Karpas-422 (cell line): ENCODE measurements around the gene ARID3C. TPM values are rescaled to one million over a fixed set of nuclear protein-coding genes. Genes with fewer than 3 reads are reported as not detected.

Source experiments
- DNase-seq: peaks from one replicate; pipeline ENCODE4 v3.0.0-alpha.2; 2015
- H2AFZ ChIP-seq: fragments of 200-600 bp; sonication (generic); 2 replicates; pipeline ENCODE4 v1.6.1; 2014; ENCODE audit warnings: antibody characterized with exemption, low read length, mixed read lengths
- H3K27ac ChIP-seq: fragments of 200-600 bp; sonication (generic); 2 replicates; pipeline ENCODE4 v1.5.1; 2014; ENCODE audit warnings: mild to moderate bottlenecking, low read length, moderate library complexity
- H3K27me3 ChIP-seq: fragments of 200-600 bp; sonication (generic); 2 replicates; pipeline ENCODE4 v1.6.1; 2014; ENCODE audit warnings: low read length, mixed read lengths
- H3K36me3 ChIP-seq: fragments of 200-600 bp; sonication (generic); 2 replicates; pipeline ENCODE4 v1.6.1; 2014; ENCODE audit warnings: low read length, mixed read lengths; ENCODE audit not compliant: insufficient read depth
- H3K4me1 ChIP-seq: fragments of 200-600 bp; sonication (generic); 2 replicates; pipeline ENCODE4 v1.6.1; 2014; ENCODE audit warnings: mild to moderate bottlenecking, low read length, mixed read lengths
- H3K4me2 ChIP-seq: fragments of 200-600 bp; sonication (generic); 2 replicates; pipeline ENCODE4 v1.6.1; 2014; ENCODE audit warnings: low read length, low read depth, mild to moderate bottlenecking; ENCODE audit not compliant: poor library complexity, severe bottlenecking
- H3K4me3 ChIP-seq: fragments of 200-600 bp; sonication (generic); 2 replicates; pipeline ENCODE4 v1.5.1; 2014; ENCODE audit warnings: mild to moderate bottlenecking, antibody characterized with exemption, low read length, mixed read lengths
- H3K79me2 ChIP-seq: fragments of 200-600 bp; sonication (generic); 2 replicates; pipeline ENCODE4 v1.6.1; 2014; ENCODE audit warnings: mild to moderate bottlenecking, low read length, mixed read lengths
- H3K9ac ChIP-seq: fragments of 200-600 bp; sonication (generic); 2 replicates; pipeline ENCODE4 v1.6.0; 2014; ENCODE audit warnings: low read length
- H3K9me2 ChIP-seq: fragments of 200-600 bp; sonication (generic), shearing (Covaris generic); replicated peaks from 2 replicates; pipeline ENCODE4 v1.6.0; 2014; ENCODE audit warnings: mild to moderate bottlenecking, low read length, moderate library complexity; ENCODE audit not compliant: insufficient read depth
- H3K9me3 ChIP-seq: fragments of 300-700, 200-600 bp; sonication (generic); 2 replicates; pipeline ENCODE4 v1.6.1; 2014; ENCODE audit warnings: low read length, mixed read lengths
- H4K20me1 ChIP-seq: fragments of 200-600 bp; sonication (generic); 2 replicates; pipeline ENCODE4 v1.6.1; 2014; ENCODE audit warnings: mild to moderate bottlenecking, antibody characterized with exemption, low read length, low read depth; ENCODE audit not compliant: insufficient read depth
- total RNA-seq: library from RNA; depleted of rRNA; stranded (reverse); fragments of >200 nt; shearing (Covaris generic); gene quantifications from 2 replicates; pipeline ENCODE4 v1.2.3, GENCODE V29; 2014; ENCODE audit warnings: low replicate concordance

The ARID3C gene
- total RNA-seq, 1 experiment from 2014 or later = 0.48 TPM

GRCh38 chr9:34576597-34577399, 52.1 kb downstream of the ARID3C start:
- H2AFZ ChIP-seq = no peak overlapping the region

GRCh38 chr9:34575862-34576596, 52.8 kb downstream of the ARID3C start:
- H3K9ac ChIP-seq = no peak overlapping the region
- H3K9me3 ChIP-seq = no peaks in the 10 kb centered on the region
- H3K79me2 ChIP-seq = no peaks in the 10 kb centered on the region
- H3K4me1 ChIP-seq = no peaks in the 10 kb centered on the region
- H4K20me1 ChIP-seq = no peaks in the 10 kb centered on the region
- no peak overlapping the region for H3K27ac ChIP-seq
- H3K36me3 ChIP-seq = no peaks in the 10 kb centered on the region
- no peak overlapping the region for H2AFZ ChIP-seq
- DNase-seq = no peak
- H3K4me2 ChIP-seq = no peak overlapping the region
- no peaks in the 10 kb centered on the region for H3K27me3 ChIP-seq
- H3K9me2 ChIP-seq = no peaks in the 10 kb centered on the region
- H3K4me3 ChIP-seq = no peak overlapping the region

More at GRCh38 chr9:34576597-34577399, 52.1 kb downstream of the ARID3C start:
- Histone ChIP-seq H3K4me3 (no peak overlapping the region), H3K79me2 (no peaks in the 10 kb centered on the region), H3K9ac (no peak overlapping the region), H3K4me2 (no peak overlapping the region), H3K27me3 (no peaks in the 10 kb centered on the region), H3K4me1 (no peaks in the 10 kb centered on the region), H3K9me2 (no peaks in the 10 kb centered on the region), H3K27ac (no peak overlapping the region), H4K20me1 (no peaks in the 10 kb centered on the region), H3K36me3 (no peaks in the 10 kb centered on the region), H3K9me3 (no peaks in the 10 kb centered on the region)
- DNase-seq = no peak

GRCh38 chr9:34575241-34575640, 53.6 kb downstream of the ARID3C start:
- H3K36me3 ChIP-seq = no peaks in the 10 kb centered on the region
- no peaks in the 10 kb centered on the region for H3K9me2 ChIP-seq

GRCh38 chr9:34574571-34574970, 54.3 kb downstream of the ARID3C start:
- Histone ChIP-seq H4K20me1 (no peaks in the 10 kb centered on the region), H3K9ac (no peak overlapping the region), H3K9me3 (no peaks in the 10 kb centered on the region), H3K4me2 (no peak overlapping the region), H2AFZ (no peak overlapping the region), H3K4me1 (no peaks in the 10 kb centered on the region), H3K4me3 (no peak overlapping the region), H3K27ac (no peak overlapping the region), H3K9me2 (no peaks in the 10 kb centered on the region), H3K36me3 (no peaks in the 10 kb centered on the region), H3K27me3 (no peaks in the 10 kb centered on the region), H3K79me2 (no peaks in the 10 kb centered on the region)
- DNase-seq = no peak

More at GRCh38 chr9:34575241-34575640, 53.6 kb downstream of the ARID3C start:
- no peak for DNase-seq
- no peak overlapping the region for H3K9ac ChIP-seq
- no peak overlapping the region for H3K27ac ChIP-seq
- no peaks in the 10 kb centered on the region for H3K79me2 ChIP-seq
- no peak overlapping the region for H3K4me2 ChIP-seq
- H3K27me3 ChIP-seq = no peaks in the 10 kb centered on the region
- no peaks in the 10 kb centered on the region for H3K9me3 ChIP-seq
- no peaks in the 10 kb centered on the region for H3K4me1 ChIP-seq
- H3K4me3 ChIP-seq = no peak overlapping the region
- H2AFZ ChIP-seq = no peak overlapping the region
- no peaks in the 10 kb centered on the region for H4K20me1 ChIP-seq

GRCh38 chr9:34573599-34574325, 55.1 kb downstream of the ARID3C start:
- H3K27me3 ChIP-seq = no peaks in the 10 kb centered on the region
- no peaks in the 10 kb centered on the region for H3K79me2 ChIP-seq
- H4K20me1 ChIP-seq = no peaks in the 10 kb centered on the region
- no peaks in the 10 kb centered on the region for H3K9me3 ChIP-seq
- H3K27ac ChIP-seq = no peak overlapping the region
- H3K4me2 ChIP-seq = no peak overlapping the region
- H3K4me1 ChIP-seq = no peaks in the 10 kb centered on the region
- no peak overlapping the region for H2AFZ ChIP-seq
- no peak overlapping the region for H3K4me3 ChIP-seq
- no peak overlapping the region for H3K9ac ChIP-seq
- no peak for DNase-seq
- H3K9me2 ChIP-seq = no peaks in the 10 kb centered on the region
- H3K36me3 ChIP-seq = no peaks in the 10 kb centered on the region

GRCh38 chr9:34572628-34573027, 56.2 kb downstream of the ARID3C start:
- Histone ChIP-seq H3K4me1 (no peaks in the 10 kb centered on the region), H3K27ac (no peak overlapping the region), H3K9ac (no peak overlapping the region), H4K20me1 (no peaks in the 10 kb centered on the region), H3K4me2 (no peak overlapping the region), H3K4me3 (no peak overlapping the region), H3K79me2 (no peaks in the 10 kb centered on the region), H3K27me3 (no peaks in the 10 kb centered on the region), H3K36me3 (no peaks in the 10 kb centered on the region), H3K9me3 (no peaks in the 10 kb centered on the region), H3K9me2 (no peaks in the 10 kb centered on the region), H2AFZ (no peak overlapping the region)
- no peak for DNase-seq

GRCh38 chr9:34572092-34572491, 56.8 kb downstream of the ARID3C start:
- Histone ChIP-seq H3K27me3 (no peaks in the 10 kb centered on the region), H3K9ac (no peak overlapping the region), H3K9me3 (no peaks in the 10 kb centered on the region), H3K4me1 (no peaks in the 10 kb centered on the region), H2AFZ (no peak overlapping the region), H3K79me2 (no peaks in the 10 kb centered on the region), H3K9me2 (no peaks in the 10 kb centered on the region), H3K4me3 (no peak overlapping the region), H3K27ac (no peak overlapping the region), H3K4me2 (no peak overlapping the region), H4K20me1 (no peaks in the 10 kb centered on the region), H3K36me3 (no peaks in the 10 kb centered on the region)
- no peak for DNase-seq

- no peaks in the 10 kb centered on the region for H3K36me3 ChIP-seq
- no peak overlapping the region for H3K9ac ChIP-seq
- H3K4me2 ChIP-seq = no peak overlapping the region
- no peaks in the 10 kb centered on the region for H4K20me1 ChIP-seq
- DNase-seq = no peak
- H3K4me1 ChIP-seq = no peaks in the 10 kb centered on the region
- H3K79me2 ChIP-seq = no peaks in the 10 kb centered on the region
- no peak overlapping the region for H3K27ac ChIP-seq
- no peak overlapping the region for H3K4me3 ChIP-seq
- no peaks in the 10 kb centered on the region for H3K9me3 ChIP-seq
- H2AFZ ChIP-seq = no peak overlapping the region
- no peaks in the 10 kb centered on the region for H3K9me2 ChIP-seq
- H3K27me3 ChIP-seq = no peaks in the 10 kb centered on the region
Observed at GRCh38 chr9:34571481-34571810, 57.4 kb downstream of the ARID3C start.
